K562 (cell line): ENCODE measurements around the gene MAML3. TPM values are rescaled to one million over a fixed set of nuclear protein-coding genes. Genes with fewer than 3 reads are reported as not detected.

Source experiments
- ATAC-seq: fragments of 200-7000 bp; cut with Tn5 transposase; 3 replicates; pipeline ENCODE4 v1.9.1; 2020; ENCODE audit warnings: moderate library complexity
- BruUV-seq: library from RNA; stranded (reverse); fragments of 400-500 nt; replicated peaks from 2 replicates; lab custom pipeline; 2021; lab: Mats Ljungman, UMichigan
- CTCF ChIA-PET: fragments of 300-600 bp; formaldehyde crosslinking; extraction: SDS; loops from one replicate; lab custom pipeline; 2021; ENCODE audit warnings: low intra/inter-chr PET ratio; lab: Yijun Ruan, JAX
- POLR2A ChIA-PET: fragments of 300-600, 350-650 bp; sonication (Branson Sonifier 250); formaldehyde crosslinking; extraction: SDS; loops from one replicate; lab custom pipeline; 2021; ENCODE audit warnings: antibody characterized with exemption, inconsistent platforms; lab: Yijun Ruan, JAX
- DNase-seq, 4 experiments: peaks; one replicate each; pipeline versions ENCODE4 v3.0.0 to v3.0.0-alpha.2; 2011 to 2018; ENCODE audit warnings: low spot score in 3 of 4, mixed read lengths in 3 of 4; ENCODE audit errors: extremely low read depth in 1 of 4
- FAIRE-seq: peaks from 2 replicates; lab custom pipeline; 2011; peaks lifted over from hg19 to GRCh38; lab: Jason Lieb, UNC
- H2AFZ ChIP-seq: 2 replicates; pipeline ENCODE4 v1.6.0; 2011; ENCODE audit warnings: low read depth, low read length, control low read depth, inconsistent platforms
- H3K27ac ChIP-seq: fragments of 200-600 bp; 3 replicates; pipeline ENCODE4 v1.8.0; 2011; ENCODE audit warnings: low read depth, mild to moderate bottlenecking, control low read depth, inconsistent platforms, low read length, moderate library complexity, mixed read lengths; ENCODE audit errors: extremely low read depth
- H3K27me3 ChIP-seq, 2 experiments: fragments of 300-600 bp in 1 of 2; 2 replicates in 1 of 2; 3 replicates in 1 of 2; pipeline versions ENCODE4 v1.6.0 to v1.8.0; 2011; ENCODE audit warnings: inconsistent platforms in 2 of 2, low read length in 2 of 2, mild to moderate bottlenecking in 1 of 2, mixed read lengths in 1 of 2, moderate library complexity in 1 of 2; ENCODE audit not compliant: control insufficient read depth in 2 of 2, insufficient read depth in 2 of 2
- H3K36me3 ChIP-seq: fragments of 300-600 bp; 3 replicates; pipeline ENCODE4 v1.8.0; 2011; ENCODE audit warnings: mild to moderate bottlenecking, low read length, inconsistent platforms; ENCODE audit not compliant: control insufficient read depth, insufficient read depth
- H3K4me1 ChIP-seq, 2 experiments: fragments of 200-600 bp in 1 of 2; replicated peaks in 1 of 2; 2 replicates in 1 of 2; 3 replicates in 1 of 2; pipeline versions ENCODE4 v1.5.1 to v1.8.0; 2011; ENCODE audit warnings: inconsistent platforms in 2 of 2, low read length in 2 of 2, mild to moderate bottlenecking in 1 of 2, mixed read lengths in 1 of 2, moderate library complexity in 1 of 2; ENCODE audit not compliant: control insufficient read depth in 2 of 2, insufficient read depth in 2 of 2
- H3K4me2 ChIP-seq: 2 replicates; pipeline ENCODE4 v1.6.1; 2011; ENCODE audit warnings: low read length, control low read depth, inconsistent platforms, mixed read lengths; ENCODE audit not compliant: insufficient read depth
- H3K4me3 ChIP-seq: fragments of 200-600 bp; sonication (generic), shearing (Covaris generic); 2 replicates; pipeline ENCODE4 v1.5.1; 2016; ENCODE audit warnings: control low read depth, inconsistent platforms
- H3K79me2 ChIP-seq: fragments of 200-600 bp; 3 replicates; pipeline ENCODE4 v1.8.0; 2011; ENCODE audit warnings: low read length, inconsistent platforms; ENCODE audit not compliant: control insufficient read depth, insufficient read depth
- H3K9ac ChIP-seq, 2 experiments: 2 replicates each; pipeline versions ENCODE4 v1.6.0 to v1.6.1; 2011; ENCODE audit warnings: low read depth in 2 of 2, low read length in 2 of 2, control low read depth in 1 of 2, inconsistent platforms in 1 of 2, mild to moderate bottlenecking in 1 of 2, mixed read lengths in 1 of 2; ENCODE audit not compliant: insufficient read depth in 1 of 2
- H3K9me1 ChIP-seq: one replicate; pipeline ENCODE4 v1.6.0; 2011; ENCODE audit warnings: inconsistent platforms, mild to moderate bottlenecking, low read length, moderate library complexity; ENCODE audit not compliant: control insufficient read depth, insufficient read depth
- H3K9me3 ChIP-seq: replicated peaks from 2 replicates; pipeline ENCODE4 v1.5.1; 2011; ENCODE audit warnings: low read depth, low read length, inconsistent platforms; ENCODE audit not compliant: control insufficient read depth, insufficient read depth
- H4K20me1 ChIP-seq: replicated peaks from 2 replicates; pipeline ENCODE4 v1.6.1; 2011; ENCODE audit warnings: low read length, inconsistent platforms, mixed read lengths; ENCODE audit not compliant: control insufficient read depth, insufficient read depth
- ATF7 ChIP-seq: fragments of 450-650 bp; IDR thresholded peaks from 2 replicates; pipeline ENCODE4 v1.7.1; 2014; ENCODE audit warnings: mild to moderate bottlenecking, moderate library complexity
- GABPA ChIP-seq: fragments of 200-800 bp; sonication (Bioruptor generic); conservative IDR thresholded peaks from 2 replicates; pipeline ENCODE4 v1.6.1; 2016; ENCODE audit warnings: low read depth, missing genetic modification characterization, missing compliant biosample characterization
- KAT7 ChIP-seq: sonication (generic); formaldehyde crosslinking; IDR thresholded peaks from 2 replicates; pipeline ENCODE4 v1.8.0; 2022; ENCODE audit warnings: missing genetic modification reagents, mild to moderate bottlenecking, borderline replicate concordance
- RUNX1 ChIP-seq: sonication (generic); IDR thresholded peaks from 2 replicates; pipeline ENCODE4 v1.6.1; 2016; ENCODE audit warnings: antibody characterized with exemption, low read depth
- ZNF311 ChIP-seq: fragments of 250-450 bp; sonication (Bioruptor Pico); IDR thresholded peaks from 2 replicates; pipeline ENCODE4 v1.4.0; 2020; ENCODE audit warnings: mild to moderate bottlenecking, moderate library complexity
- ZNF695 ChIP-seq: fragments of 450-650 bp; formaldehyde crosslinking; IDR thresholded peaks from 2 replicates; pipeline ENCODE4 v1.4.0; 2020; ENCODE audit warnings: mild to moderate bottlenecking, moderate library complexity
- WGBS: fragments of 100-300 bp; shearing (Covaris generic); methylation state at CpG from one replicate; pipeline ENCODE4 v1.1.6; 2016; ENCODE audit warnings: low coverage, mixed read lengths; ENCODE audit not compliant: insufficient coverage; ENCODE audit errors: missing lambda C conversion rate; 5-methylcytosine and 5-hydroxymethylcytosine counted together
- in situ Hi-C: fragments of 300-500 bp; cut with MboI; formaldehyde crosslinking; loops from 4 replicates; pipeline ENCODE4 v1.15.0; 2018; ENCODE audit warnings: inconsistent platforms, mixed read lengths
- intact Hi-C: fragments of 100-400 bp; cut with micrococcal nuclease; formaldehyde crosslinking; loops from 2 replicates; pipeline ENCODE4 v1.14.2; 2022
- polyA plus RNA-seq, 8 experiments: library from polyadenylated mRNA; depleted of rRNA in 4 of 8; stranded (reverse) in 5 of 8; unstranded in 3 of 8; fragments of >200 nt; fragmentation: Nextera tagmentation in 2 of 8; fragmentation: Illumina TruSeq in 1 of 8; extraction: Ambion mirVana in 2 of 8; extraction: Trizol in 1 of 8; gene quantifications; 2 replicates each; pipeline versions ENCODE4 v1.2.1 to v1.2.3, GENCODE V29; 2011 to 2014; ENCODE audit warnings: inconsistent platforms in 1 of 8, missing spikeins in 1 of 8
- total RNA-seq, 7 experiments: library from RNA; depleted of rRNA in 6 of 7; stranded (reverse); fragments of >200 nt in 6 of 7; fragmentation: Illumina TruSeq in 2 of 7; extraction: Trizol in 2 of 7; gene quantifications; 2 replicates each; pipeline versions ENCODE4 v1.2.1 to v1.2.3, GENCODE V29; 2011 to 2021; ENCODE audit warnings: low replicate concordance in 1 of 7
- TF ChIP-seq, protein P1 (sequence below), 2 experiments: IDR thresholded peaks in 1 of 2; conservative IDR thresholded peaks in 1 of 2; 2 replicates each; pipeline ENCODE4 v1.6.1; 2016; ENCODE audit warnings: low read depth in 2 of 2, mild to moderate bottlenecking in 1 of 2, missing compliant biosample characterization in 1 of 2, missing genetic modification characterization in 1 of 2, moderate library complexity in 1 of 2
- TF ChIP-seq, protein P2 (sequence below): IDR thresholded peaks from 2 replicates; pipeline ENCODE4 v1.6.1; 2016; ENCODE audit warnings: missing genetic modification characterization, missing compliant biosample characterization
- TF ChIP-seq, protein P3 (sequence below): fragments of 450-650 bp; IDR thresholded peaks from 2 replicates; pipeline ENCODE4 v1.6.1; 2017; ENCODE audit warnings: antibody characterized with exemption

MAML3 gene
- total and polyA plus RNA-seq, 9 of the 15 experiments (the other 6 are each of a cell fraction or from before 2014, with no cell fraction given): 0.01 to 0.55 (median 0.25) TPM

DNA sequence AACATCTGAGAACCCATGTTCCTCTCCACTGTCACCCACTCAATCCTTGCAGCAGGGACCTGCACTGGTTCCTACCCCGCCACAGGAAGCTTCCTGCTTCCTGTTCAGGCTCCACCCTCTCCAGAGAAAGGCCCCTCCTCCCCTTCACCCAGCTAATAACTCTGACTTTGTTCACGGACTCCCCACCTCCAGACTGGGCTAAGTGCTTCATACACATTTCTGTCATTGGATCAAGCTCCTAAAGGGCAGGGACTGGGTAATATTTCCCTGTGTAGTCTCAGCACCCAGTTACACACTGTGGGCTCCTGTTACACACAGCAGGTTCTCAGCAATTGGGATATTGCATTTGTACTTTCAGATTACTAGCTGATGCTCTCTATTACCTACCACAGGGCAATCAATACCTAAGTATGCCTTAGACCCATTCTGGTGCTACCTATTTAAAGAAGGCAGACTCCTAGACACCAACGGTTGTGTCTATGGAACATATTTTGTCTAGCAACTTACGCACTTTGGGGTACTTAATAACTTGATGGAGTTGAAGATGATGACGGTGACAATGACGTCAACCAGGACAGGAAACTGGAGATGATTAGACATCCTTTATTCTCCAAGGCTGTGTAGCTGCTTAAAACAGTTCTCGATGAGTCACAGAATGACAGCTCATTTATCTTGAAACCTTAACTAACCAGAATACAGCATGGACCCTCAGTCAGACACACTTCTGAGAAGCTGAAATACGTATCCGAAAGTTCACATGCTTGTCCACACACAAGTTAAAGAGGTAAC, 58.1 kb downstream of the MAML3 start:
- Histone ChIP-seq H3K27ac (no peak overlapping the region), H2AFZ (no peak overlapping the region), H3K4me3 (no peak overlapping the region), H3K36me3 (no peaks in the 10 kb centered on the region), H3K9ac (no peak overlapping the region), H3K4me2 (no peak overlapping the region), H3K79me2 (no peaks in the 10 kb centered on the region), H3K27me3 (peaks cover 10 to 24% of the 10 kb centered on the region in 2 experiments; a peak in 4 of 5 replicates), H3K4me1 (no peaks in the 10 kb centered on the region; a peak in 2 of 5 replicates), H4K20me1 (no peaks in the 10 kb centered on the region), H3K9me3 (no peaks in the 10 kb centered on the region), H3K9me1 (no peaks in the 10 kb centered on the region)
- intact Hi-C loops: no loop called here
- ATAC-seq (peak; percentile 64; the same call in 2 of the 3 replicates), FAIRE-seq (peak; percentile 44), DNase-seq (peak in 1 of 4 experiments; percentile 38)
- BruUV-seq: no TSS peak
- in situ Hi-C loops: no loop called here
- 4% methylated on average over 9 of the region's 9 CpGs for WGBS
- ChIA-PET POLR2A (no interaction called here), CTCF (interaction anchor here (0.5 kb wide), 1 partner anchor 98 kb away, joined by 3 read pairs; no protein-coding TSS in a partner anchor)
- TF ChIP-seq, protein P1, sequence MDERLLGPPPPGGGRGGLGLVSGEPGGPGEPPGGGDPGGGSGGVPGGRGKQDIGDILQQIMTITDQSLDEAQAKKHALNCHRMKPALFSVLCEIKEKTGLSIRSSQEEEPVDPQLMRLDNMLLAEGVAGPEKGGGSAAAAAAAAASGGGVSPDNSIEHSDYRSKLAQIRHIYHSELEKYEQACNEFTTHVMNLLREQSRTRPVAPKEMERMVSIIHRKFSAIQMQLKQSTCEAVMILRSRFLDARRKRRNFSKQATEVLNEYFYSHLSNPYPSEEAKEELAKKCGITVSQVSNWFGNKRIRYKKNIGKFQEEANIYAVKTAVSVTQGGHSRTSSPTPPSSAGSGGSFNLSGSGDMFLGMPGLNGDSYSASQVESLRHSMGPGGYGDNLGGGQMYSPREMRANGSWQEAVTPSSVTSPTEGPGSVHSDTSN (CRISPR knock-in tag; IDR thresholded peaks at IDR 0.05; ENCODE audit: low read depth): no peak
- TF ChIP-seq, protein P1 (tag; conservative IDR thresholded peaks at IDR 0.05; ENCODE audit: low read depth): peak; percentile 80
- TF ChIP-seq, protein P2, sequence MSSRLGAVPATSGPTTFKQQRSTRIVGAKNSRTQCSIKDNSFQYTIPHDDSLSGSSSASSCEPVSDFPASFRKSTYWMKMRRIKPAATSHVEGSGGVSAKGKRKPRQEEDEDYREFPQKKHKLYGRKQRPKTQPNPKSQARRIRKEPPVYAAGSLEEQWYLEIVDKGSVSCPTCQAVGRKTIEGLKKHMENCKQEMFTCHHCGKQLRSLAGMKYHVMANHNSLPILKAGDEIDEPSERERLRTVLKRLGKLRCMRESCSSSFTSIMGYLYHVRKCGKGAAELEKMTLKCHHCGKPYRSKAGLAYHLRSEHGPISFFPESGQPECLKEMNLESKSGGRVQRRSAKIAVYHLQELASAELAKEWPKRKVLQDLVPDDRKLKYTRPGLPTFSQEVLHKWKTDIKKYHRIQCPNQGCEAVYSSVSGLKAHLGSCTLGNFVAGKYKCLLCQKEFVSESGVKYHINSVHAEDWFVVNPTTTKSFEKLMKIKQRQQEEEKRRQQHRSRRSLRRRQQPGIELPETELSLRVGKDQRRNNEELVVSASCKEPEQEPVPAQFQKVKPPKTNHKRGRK (tag): no peak
- TF ChIP-seq, protein P3, sequence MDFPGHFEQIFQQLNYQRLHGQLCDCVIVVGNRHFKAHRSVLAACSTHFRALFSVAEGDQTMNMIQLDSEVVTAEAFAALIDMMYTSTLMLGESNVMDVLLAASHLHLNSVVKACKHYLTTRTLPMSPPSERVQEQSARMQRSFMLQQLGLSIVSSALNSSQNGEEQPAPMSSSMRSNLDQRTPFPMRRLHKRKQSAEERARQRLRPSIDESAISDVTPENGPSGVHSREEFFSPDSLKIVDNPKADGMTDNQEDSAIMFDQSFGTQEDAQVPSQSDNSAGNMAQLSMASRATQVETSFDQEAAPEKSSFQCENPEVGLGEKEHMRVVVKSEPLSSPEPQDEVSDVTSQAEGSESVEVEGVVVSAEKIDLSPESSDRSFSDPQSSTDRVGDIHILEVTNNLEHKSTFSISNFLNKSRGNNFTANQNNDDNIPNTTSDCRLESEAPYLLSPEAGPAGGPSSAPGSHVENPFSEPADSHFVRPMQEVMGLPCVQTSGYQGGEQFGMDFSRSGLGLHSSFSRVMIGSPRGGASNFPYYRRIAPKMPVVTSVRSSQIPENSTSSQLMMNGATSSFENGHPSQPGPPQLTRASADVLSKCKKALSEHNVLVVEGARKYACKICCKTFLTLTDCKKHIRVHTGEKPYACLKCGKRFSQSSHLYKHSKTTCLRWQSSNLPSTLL: no peak
- TF ChIP-seq ZNF695 (CRISPR knock-in tag): no peak
- TF ChIP-seq KAT7 (CRISPR knock-in tag): no peak
- peak; percentile 58; the same call in 1 of the 2 replicates for TF ChIP-seq ATF7
- peak; percentile 59 for TF ChIP-seq GABPA
- TF ChIP-seq ZNF311 (CRISPR knock-in tag): no peak
- TF ChIP-seq RUNX1: no peak
